ENCODE measurements around the gene TOP3B. TPM values are rescaled to one million over a fixed set of nuclear protein-coding genes. Genes with fewer than 3 reads are reported as not detected.

TOP3B gene
- total and polyA plus RNA-seq, 2 experiments from 2014 or later = 35.7 to 77.7 TPM

DNA sequence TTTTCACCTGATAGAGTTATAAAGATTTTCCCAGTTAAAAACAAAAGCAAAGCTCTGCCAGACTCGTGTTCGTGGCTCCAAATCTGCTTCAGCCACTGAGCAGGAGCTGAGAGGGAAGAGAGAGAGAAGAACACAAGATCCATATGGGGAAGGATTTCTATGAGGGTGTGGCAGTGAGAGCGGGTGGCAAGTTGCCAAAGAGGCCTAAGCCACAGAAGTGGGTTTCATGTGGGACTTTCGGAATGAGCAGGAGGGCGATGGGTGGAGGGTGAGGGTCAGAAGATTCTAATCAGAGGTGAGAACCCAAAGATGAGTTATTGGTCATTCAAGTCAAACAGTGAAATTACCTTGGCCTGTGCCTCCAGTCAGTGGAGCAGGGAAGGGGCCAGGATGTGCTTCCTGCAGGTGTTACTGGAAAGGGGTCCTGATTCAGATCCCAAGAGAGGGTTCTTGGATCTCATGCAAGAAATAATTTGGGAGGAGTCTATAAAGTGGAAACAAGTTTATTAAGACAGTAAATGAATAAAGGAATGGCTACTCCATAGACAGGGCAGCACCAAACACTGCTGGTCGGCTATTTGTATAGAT lies 40.5 kb upstream of the TOP3B start:
- Histone ChIP-seq H3K79me2 (replicated peaks; ENCODE audit: insufficient read depth) (no peaks in the 10 kb centered on the region), H4K20me1 (replicated peaks; ENCODE audit: insufficient read depth) (no peaks in the 10 kb centered on the region), H3K27me3 (ENCODE audit: insufficient read depth) (peaks cover 97% of the 10 kb centered on the region), H3K36me3 (ENCODE audit: insufficient read depth) (no peaks in the 10 kb centered on the region), H3K4me2 (no peak overlapping the region), H3K27ac (ENCODE audit: low read depth) (no peak overlapping the region), H3K4me1 (ENCODE audit: insufficient read depth) (peaks cover 19% of the 10 kb centered on the region), H3K9me2 (ENCODE audit: insufficient read depth) (0 out of 2 replicates have a peak, but pooled peaks cover 2% of the 10 kb centered on the region), H3K4me3 (no peak overlapping the region), H3F3A (replicated peaks; ENCODE audit: low read depth) (no peaks in the 10 kb centered on the region), H2AFZ (0 out of 2 replicates have a peak overlapping the region, but pooled peaks have one; percentile 48)
- H3K27ac Mint-ChIP-seq = no peak overlapping the region
- peaks cover 40% of the 10 kb centered on the region for H3K4me1 Mint-ChIP-seq
- TF ChIP-seq JUNB (IDR thresholded peaks at IDR 0.05; ENCODE audit: unreplicated experiment) (no peak), STAT1 (IDR thresholded peaks at IDR 0.05; ENCODE audit: unreplicated experiment) (no peak), CREB1 (CRISPR knock-in tag; IDR thresholded peaks at IDR 0.05; ENCODE audit: low read depth) (no peak)
- H3K9me3 Mint-ChIP-seq = no peaks in the 10 kb centered on the region
- H3K4me3 Mint-ChIP-seq = no peak overlapping the region
- H3K36me3 Mint-ChIP-seq (ENCODE audit: low read depth) = no peaks in the 10 kb centered on the region
- H3K27me3 Mint-ChIP-seq (ENCODE audit: insufficient read depth, low read depth, poor library complexity) = peaks cover 61% of the 10 kb centered on the region
- no peak for DNase-seq (ENCODE audit: low spot score)
- ATAC-seq = no peak

DNA sequence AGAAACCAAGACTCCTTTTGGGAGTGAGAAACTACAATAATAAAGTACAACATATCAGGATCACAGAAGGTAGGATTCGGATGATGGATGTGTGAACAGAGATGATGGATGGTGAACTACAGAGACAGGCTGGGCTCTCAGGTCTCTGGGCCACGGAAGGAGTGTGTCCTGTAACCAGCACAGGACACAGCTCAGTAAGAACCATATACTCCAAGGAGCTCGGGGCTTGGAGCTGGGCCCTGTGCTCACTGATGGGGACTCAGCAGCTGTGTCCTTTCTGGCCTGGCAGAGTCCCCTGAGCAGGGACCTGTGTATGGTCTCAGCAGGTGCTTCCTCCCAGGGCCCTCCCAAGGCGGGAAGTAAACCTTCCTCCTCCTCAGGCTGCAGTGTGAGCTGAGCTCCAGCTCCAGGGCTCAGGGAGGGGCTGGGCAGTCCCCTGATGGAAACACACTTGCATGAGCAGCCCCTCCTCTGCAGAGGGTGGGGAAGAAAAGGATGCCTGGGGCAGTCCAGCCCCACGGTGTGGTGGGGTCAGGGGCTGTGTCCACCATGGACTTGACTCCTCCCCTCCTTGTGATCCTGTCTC lies 39.8 kb upstream of the TOP3B start:
- Mint-ChIP-seq H3K36me3 (ENCODE audit: low read depth) (no peaks in the 10 kb centered on the region), H3K4me1 (peaks cover 42% of the 10 kb centered on the region), H3K27ac (no peak overlapping the region), H3K9me3 (no peaks in the 10 kb centered on the region), H3K27me3 (ENCODE audit: insufficient read depth, low read depth, poor library complexity) (peaks cover 65% of the 10 kb centered on the region), H3K4me3 (no peak overlapping the region)
- peaks cover 97% of the 10 kb centered on the region for H3K27me3 ChIP-seq (ENCODE audit: insufficient read depth)
- H3K4me1 ChIP-seq (ENCODE audit: insufficient read depth) = peaks cover 21% of the 10 kb centered on the region
- no peaks in the 10 kb centered on the region for H3K79me2 ChIP-seq (replicated peaks; ENCODE audit: insufficient read depth)
- no peak overlapping the region for H3K4me2 ChIP-seq
- H3K36me3 ChIP-seq (ENCODE audit: insufficient read depth) = no peaks in the 10 kb centered on the region
- ATAC-seq (no peak; the same call in 2 of the 3 replicates), DNase-seq (ENCODE audit: low spot score) (no peak)
- H3F3A ChIP-seq (replicated peaks; ENCODE audit: low read depth) = no peaks in the 10 kb centered on the region
- H3K4me3 ChIP-seq = no peak overlapping the region
- 0 out of 2 replicates have a peak overlapping the region, but pooled peaks have one; percentile 48 for H2AFZ ChIP-seq
- TF ChIP-seq STAT1 (IDR thresholded peaks at IDR 0.05; ENCODE audit: unreplicated experiment) = no peak
- TF ChIP-seq, protein P1, sequence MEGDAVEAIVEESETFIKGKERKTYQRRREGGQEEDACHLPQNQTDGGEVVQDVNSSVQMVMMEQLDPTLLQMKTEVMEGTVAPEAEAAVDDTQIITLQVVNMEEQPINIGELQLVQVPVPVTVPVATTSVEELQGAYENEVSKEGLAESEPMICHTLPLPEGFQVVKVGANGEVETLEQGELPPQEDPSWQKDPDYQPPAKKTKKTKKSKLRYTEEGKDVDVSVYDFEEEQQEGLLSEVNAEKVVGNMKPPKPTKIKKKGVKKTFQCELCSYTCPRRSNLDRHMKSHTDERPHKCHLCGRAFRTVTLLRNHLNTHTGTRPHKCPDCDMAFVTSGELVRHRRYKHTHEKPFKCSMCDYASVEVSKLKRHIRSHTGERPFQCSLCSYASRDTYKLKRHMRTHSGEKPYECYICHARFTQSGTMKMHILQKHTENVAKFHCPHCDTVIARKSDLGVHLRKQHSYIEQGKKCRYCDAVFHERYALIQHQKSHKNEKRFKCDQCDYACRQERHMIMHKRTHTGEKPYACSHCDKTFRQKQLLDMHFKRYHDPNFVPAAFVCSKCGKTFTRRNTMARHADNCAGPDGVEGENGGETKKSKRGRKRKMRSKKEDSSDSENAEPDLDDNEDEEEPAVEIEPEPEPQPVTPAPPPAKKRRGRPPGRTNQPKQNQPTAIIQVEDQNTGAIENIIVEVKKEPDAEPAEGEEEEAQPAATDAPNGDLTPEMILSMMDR (conservative IDR thresholded peaks at IDR 0.05; ENCODE audit: low read depth in 2 of 2) = no peak
- TF ChIP-seq POLR2AphosphoS5 (IDR thresholded peaks at IDR 0.05; ENCODE audit: low read depth) = no peak
- no peak for TF ChIP-seq NANOG (IDR thresholded peaks at IDR 0.05; ENCODE audit: borderline replicate concordance)
- TF ChIP-seq ZNF331 (CRISPR knock-in tag; IDR thresholded peaks at IDR 0.05; ENCODE audit: low read depth) = no peak
- no peak for TF ChIP-seq ZNF114 (CRISPR knock-in tag; IDR thresholded peaks at IDR 0.05)
- TF ChIP-seq, protein P2, sequence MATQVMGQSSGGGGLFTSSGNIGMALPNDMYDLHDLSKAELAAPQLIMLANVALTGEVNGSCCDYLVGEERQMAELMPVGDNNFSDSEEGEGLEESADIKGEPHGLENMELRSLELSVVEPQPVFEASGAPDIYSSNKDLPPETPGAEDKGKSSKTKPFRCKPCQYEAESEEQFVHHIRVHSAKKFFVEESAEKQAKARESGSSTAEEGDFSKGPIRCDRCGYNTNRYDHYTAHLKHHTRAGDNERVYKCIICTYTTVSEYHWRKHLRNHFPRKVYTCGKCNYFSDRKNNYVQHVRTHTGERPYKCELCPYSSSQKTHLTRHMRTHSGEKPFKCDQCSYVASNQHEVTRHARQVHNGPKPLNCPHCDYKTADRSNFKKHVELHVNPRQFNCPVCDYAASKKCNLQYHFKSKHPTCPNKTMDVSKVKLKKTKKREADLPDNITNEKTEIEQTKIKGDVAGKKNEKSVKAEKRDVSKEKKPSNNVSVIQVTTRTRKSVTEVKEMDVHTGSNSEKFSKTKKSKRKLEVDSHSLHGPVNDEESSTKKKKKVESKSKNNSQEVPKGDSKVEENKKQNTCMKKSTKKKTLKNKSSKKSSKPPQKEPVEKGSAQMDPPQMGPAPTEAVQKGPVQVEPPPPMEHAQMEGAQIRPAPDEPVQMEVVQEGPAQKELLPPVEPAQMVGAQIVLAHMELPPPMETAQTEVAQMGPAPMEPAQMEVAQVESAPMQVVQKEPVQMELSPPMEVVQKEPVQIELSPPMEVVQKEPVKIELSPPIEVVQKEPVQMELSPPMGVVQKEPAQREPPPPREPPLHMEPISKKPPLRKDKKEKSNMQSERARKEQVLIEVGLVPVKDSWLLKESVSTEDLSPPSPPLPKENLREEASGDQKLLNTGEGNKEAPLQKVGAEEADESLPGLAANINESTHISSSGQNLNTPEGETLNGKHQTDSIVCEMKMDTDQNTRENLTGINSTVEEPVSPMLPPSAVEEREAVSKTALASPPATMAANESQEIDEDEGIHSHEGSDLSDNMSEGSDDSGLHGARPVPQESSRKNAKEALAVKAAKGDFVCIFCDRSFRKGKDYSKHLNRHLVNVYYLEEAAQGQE (IDR thresholded peaks at IDR 0.05; ENCODE audit: unreplicated experiment) = no peak
- 0 out of 2 replicates have a peak, but pooled peaks cover 2% of the 10 kb centered on the region for H3K9me2 ChIP-seq (ENCODE audit: insufficient read depth)
- no peaks in the 10 kb centered on the region for H4K20me1 ChIP-seq (replicated peaks; ENCODE audit: insufficient read depth)
- no peak overlapping the region for H3K27ac ChIP-seq (ENCODE audit: low read depth)

All from GM23338 (cell line).